Endothelial cell of umbilical vein (primary cell): ENCODE results near the gene SKI. TPM values are rescaled to one million over a fixed set of nuclear protein-coding genes. Genes with fewer than 3 reads are reported as not detected.

ENCODE experiments used
- BruUV-seq: library from RNA; stranded (reverse); fragments of 400-500 nt; replicated peaks from 2 replicates; lab custom pipeline; 2021; lab: Mats Ljungman, UMichigan
- CTCF ChIA-PET: fragments of 300-600, 350-600 bp; sonication (Branson Sonifier 250); formaldehyde crosslinking; loops from one replicate; lab custom pipeline; 2021; ENCODE audit warnings: antibody characterized with exemption, inconsistent platforms; lab: Charles Lee
- POLR2A ChIA-PET: fragments of 300-600, 350-600 bp; sonication (Branson Sonifier 250); formaldehyde crosslinking; loops from one replicate; lab custom pipeline; 2021; ENCODE audit warnings: antibody characterized with exemption, inconsistent platforms; lab: Charles Lee
- DNase-seq: peaks from one replicate; pipeline ENCODE4 v3.0.0-alpha.2; 2011; ENCODE audit warnings: low read depth, low spot score
- FAIRE-seq: peaks from 2 replicates; lab custom pipeline; 2011; peaks lifted over from hg19 to GRCh38; lab: Jason Lieb, UNC
- H2AFZ ChIP-seq: 2 replicates; pipeline ENCODE4 v1.6.0; 2012; ENCODE audit warnings: low read depth, low read length, control low read depth, inconsistent platforms
- H3K27ac ChIP-seq: 2 replicates; pipeline ENCODE4 v1.5.1; 2011; ENCODE audit warnings: low read depth, mild to moderate bottlenecking, control low read depth, low read length, moderate library complexity; ENCODE audit not compliant: insufficient read depth
- H3K27me3 ChIP-seq, 2 experiments: 2 replicates each; pipeline versions ENCODE4 v1.6.0 to v1.6.1; 2011; ENCODE audit warnings: low read length in 2 of 2, mixed read lengths in 1 of 2; ENCODE audit not compliant: control insufficient read depth in 2 of 2, insufficient read depth in 2 of 2
- H3K36me3 ChIP-seq, 2 experiments: 2 replicates in 1 of 2; 3 replicates in 1 of 2; pipeline ENCODE4 v1.5.1; 2011; ENCODE audit warnings: low read length in 2 of 2, mild to moderate bottlenecking in 1 of 2, moderate library complexity in 1 of 2; ENCODE audit not compliant: control insufficient read depth in 2 of 2, insufficient read depth in 2 of 2; ENCODE audit errors: extremely low read depth in 1 of 2
- H3K4me1 ChIP-seq: 3 replicates; pipeline ENCODE4 v1.5.1; 2011; ENCODE audit warnings: mild to moderate bottlenecking, low read length; ENCODE audit not compliant: control insufficient read depth, insufficient read depth; ENCODE audit errors: extremely low read depth
- H3K4me2 ChIP-seq: 2 replicates; pipeline ENCODE4 v1.6.1; 2011; ENCODE audit warnings: low read length, control low read depth, mixed read lengths; ENCODE audit not compliant: insufficient read depth
- H3K4me3 ChIP-seq, 3 experiments: fragments of 200-600 bp in 1 of 3; sonication (generic), shearing (Covaris generic) in 1 of 3; replicated peaks in 1 of 3; 2 replicates each; pipeline ENCODE4 v1.5.1; 2011 to 2016; ENCODE audit warnings: control low read depth in 3 of 3, low read length in 3 of 3, mild to moderate bottlenecking in 2 of 3, inconsistent platforms in 1 of 3, low read depth in 1 of 3, moderate library complexity in 1 of 3; ENCODE audit not compliant: insufficient read depth in 1 of 3
- H3K79me2 ChIP-seq: 2 replicates; pipeline ENCODE4 v1.6.0; 2012; ENCODE audit warnings: low read length, inconsistent platforms; ENCODE audit not compliant: control insufficient read depth, insufficient read depth
- H3K9ac ChIP-seq: replicated peaks from 2 replicates; pipeline ENCODE3; 2011; ENCODE audit warnings: low read length, control low read depth; ENCODE audit not compliant: insufficient read depth; ENCODE audit errors: extremely low read depth
- H3K9me1 ChIP-seq: replicated peaks from 3 replicates; pipeline ENCODE4 v1.6.0; 2011; ENCODE audit warnings: mild to moderate bottlenecking, low read length; ENCODE audit not compliant: control insufficient read depth, insufficient read depth; ENCODE audit errors: extremely low read depth
- H3K9me3 ChIP-seq: replicated peaks from 2 replicates; pipeline ENCODE4 v1.5.1; 2012; ENCODE audit warnings: low read length, inconsistent platforms; ENCODE audit not compliant: control insufficient read depth, insufficient read depth
- H4K20me1 ChIP-seq: replicated peaks from 2 replicates; pipeline ENCODE3; 2011; ENCODE audit warnings: mild to moderate bottlenecking, low read length; ENCODE audit not compliant: control insufficient read depth, insufficient read depth; ENCODE audit errors: extremely low read depth
- CTCF ChIP-seq, 2 donors: IDR thresholded peaks; 1 replicate in 1 of 2; 2 replicates in 1 of 2; pipeline ENCODE4 v1.5.1; 2011; ENCODE audit warnings: low read length in 2 of 2, mild to moderate bottlenecking in 2 of 2, moderate library complexity in 2 of 2, control low read depth in 1 of 2, inconsistent platforms in 1 of 2, low read depth in 1 of 2; ENCODE audit not compliant: insufficient read depth in 1 of 2; ENCODE audit errors: extremely low read depth in 1 of 2
- EZH2 ChIP-seq: IDR thresholded peaks from 2 replicates; pipeline ENCODE4 v1.6.1; 2012; ENCODE audit warnings: borderline replicate concordance, low read depth, mild to moderate bottlenecking, moderate library complexity, low read length, inconsistent platforms; ENCODE audit not compliant: severe bottlenecking
- FOS ChIP-seq: IDR thresholded peaks from 2 replicates; pipeline ENCODE4 v1.6.1; 2011; ENCODE audit warnings: mild to moderate bottlenecking, low read length, moderate library complexity, borderline replicate concordance; ENCODE audit not compliant: insufficient read depth
- GATA2 ChIP-seq: IDR thresholded peaks from 2 replicates; pipeline ENCODE4 v1.7.0; 2011; ENCODE audit warnings: low read depth, mild to moderate bottlenecking, moderate library complexity, mixed read lengths, low read length; ENCODE audit not compliant: insufficient read length, insufficient read depth
- JUN ChIP-seq: IDR thresholded peaks from 2 replicates; pipeline ENCODE4 v1.6.1; 2011; ENCODE audit warnings: borderline replicate concordance, low read depth; ENCODE audit not compliant: insufficient read length, insufficient read depth
- MAX ChIP-seq: IDR thresholded peaks from 2 replicates; pipeline ENCODE4 v1.6.1; 2011; ENCODE audit not compliant: insufficient read depth, insufficient read length
- MYC ChIP-seq: IDR thresholded peaks from one replicate; pipeline ENCODE4 v1.6.1; 2011; ENCODE audit warnings: mild to moderate bottlenecking, low read depth, low read length
- POLR2A ChIP-seq: IDR thresholded peaks from 2 replicates; pipeline ENCODE4 v1.6.1; 2012; ENCODE audit warnings: low read depth, mild to moderate bottlenecking, control low read depth, low read length
- POLR2AphosphoS5 ChIP-seq: IDR thresholded peaks from 2 replicates; pipeline ENCODE4 v1.6.1; 2012; ENCODE audit warnings: low read depth, mild to moderate bottlenecking, control low read depth, low read length, moderate library complexity; ENCODE audit not compliant: insufficient read depth
- dilution Hi-C: fragments of 300-500 bp; cut with MboI; formaldehyde crosslinking; loops from one replicate; pipeline ENCODE4 v1.15.0; 2019; ENCODE audit warnings: low sequenced_read_pairs; ENCODE audit not compliant: extremely low pct_ligation_motif_present
- intact Hi-C: fragments of 100-400 bp; cut with micrococcal nuclease; formaldehyde crosslinking; loops from one replicate; pipeline ENCODE4 v1.10.0; 2022
- polyA plus RNA-seq, 4 experiments: library from polyadenylated mRNA; depleted of rRNA in 3 of 4; stranded (reverse) in 3 of 4; unstranded in 1 of 4; fragments of >200 nt; gene quantifications; 2 replicates each; pipeline versions ENCODE4 v1.2.1 to v1.2.3, GENCODE V29; 2011 to 2012; ENCODE audit warnings: missing spikeins in 1 of 4
- total RNA-seq: library from RNA; stranded (reverse); gene quantifications from 2 replicates; pipeline ENCODE4 v1.2.3, GENCODE V29; 2021

The SKI gene
- total and polyA plus RNA-seq, 2 donors (not counting 3 experiments of a cell fraction or from before 2014, with no cell fraction given) = 11.6 to 80.3 TPM

- Histone ChIP-seq H3K27me3 (no peaks in the 10 kb centered on the region), H3K9me1 (no peaks in the 10 kb centered on the region), H4K20me1 (no peaks in the 10 kb centered on the region), H3K9me3 (no peaks in the 10 kb centered on the region), H3K36me3 (no peaks in the 10 kb centered on the region), H3K4me1 (no peaks in the 10 kb centered on the region), H3K9ac (no peak overlapping the region), H2AFZ (no peak overlapping the region), H3K27ac (no peak overlapping the region), H3K79me2 (no peaks in the 10 kb centered on the region), H3K4me2 (no peak overlapping the region), H3K4me3 (no peak overlapping the region)
- no peak for FAIRE-seq
- POLR2A ChIA-PET = no interaction called here
- no peak for DNase-seq
- intact Hi-C loops (no loop called here), dilution Hi-C loops (no loop called here)
- BruUV-seq = no TSS peak
- CTCF ChIA-PET = interaction anchor here (0.8 kb wide), 1 partner anchor 8 kb away, joined by 4 read pairs; no protein-coding TSS in a partner anchor
- TF ChIP-seq JUN (no peak), CTCF (IDR thresholded peaks at IDR 0.05; ENCODE audit: extremely low read depth in 1 of 2, insufficient read depth in 1 of 2, low read depth in 1 of 2, low read length in 2 of 2) (no peak), POLR2AphosphoS5 (no peak), MYC (no peak), GATA2 (no peak), POLR2A (no peak), EZH2 (no peak), FOS (no peak), MAX (no peak)
Measured at GRCh38 chr1:2346691-2347408, 118.7 kb downstream of the SKI start.
